ENCODE measurements around the gene DBNDD1.

- no peak for TF ChIP-seq ZFX (IDR thresholded peaks at IDR 0.05; ENCODE audit: borderline replicate concordance)
- TF ChIP-seq, protein P1, sequence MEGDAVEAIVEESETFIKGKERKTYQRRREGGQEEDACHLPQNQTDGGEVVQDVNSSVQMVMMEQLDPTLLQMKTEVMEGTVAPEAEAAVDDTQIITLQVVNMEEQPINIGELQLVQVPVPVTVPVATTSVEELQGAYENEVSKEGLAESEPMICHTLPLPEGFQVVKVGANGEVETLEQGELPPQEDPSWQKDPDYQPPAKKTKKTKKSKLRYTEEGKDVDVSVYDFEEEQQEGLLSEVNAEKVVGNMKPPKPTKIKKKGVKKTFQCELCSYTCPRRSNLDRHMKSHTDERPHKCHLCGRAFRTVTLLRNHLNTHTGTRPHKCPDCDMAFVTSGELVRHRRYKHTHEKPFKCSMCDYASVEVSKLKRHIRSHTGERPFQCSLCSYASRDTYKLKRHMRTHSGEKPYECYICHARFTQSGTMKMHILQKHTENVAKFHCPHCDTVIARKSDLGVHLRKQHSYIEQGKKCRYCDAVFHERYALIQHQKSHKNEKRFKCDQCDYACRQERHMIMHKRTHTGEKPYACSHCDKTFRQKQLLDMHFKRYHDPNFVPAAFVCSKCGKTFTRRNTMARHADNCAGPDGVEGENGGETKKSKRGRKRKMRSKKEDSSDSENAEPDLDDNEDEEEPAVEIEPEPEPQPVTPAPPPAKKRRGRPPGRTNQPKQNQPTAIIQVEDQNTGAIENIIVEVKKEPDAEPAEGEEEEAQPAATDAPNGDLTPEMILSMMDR (IDR thresholded peaks at IDR 0.05): no peak
Measured at GRCh38 chr16:89972244-89973234, 46.7 kb downstream of the DBNDD1 start.

Measured in 22Rv1 (cell line).